Dermis microvascular lymphatic vessel endothelial cell (primary cell): Measurements from ENCODE around the gene METAP1D. TPM values are rescaled to one million over a fixed set of nuclear protein-coding genes. Genes with fewer than 3 reads are reported as not detected.
"Not testable (repeated sequence)": the region's sequence is repeated elsewhere in the genome, so short reads cannot be mapped to it uniquely, and the experiment has no call there.

Source experiments
- DNase-seq, 2 donors: peaks; one replicate each; pipeline versions ENCODE4 v3.0.0 to v3.0.0-alpha.2; 2010; ENCODE audit warnings: low read depth in 2 of 2
- total RNA-seq: library from RNA; depleted of rRNA; stranded (reverse); fragments of >200 nt; gene quantifications from 2 replicates; pipeline ENCODE4 v1.2.1, GENCODE V29; 2014

METAP1D gene
- total RNA-seq, result 2.4 and 2.7 TPM in 2 replicates

DNA sequence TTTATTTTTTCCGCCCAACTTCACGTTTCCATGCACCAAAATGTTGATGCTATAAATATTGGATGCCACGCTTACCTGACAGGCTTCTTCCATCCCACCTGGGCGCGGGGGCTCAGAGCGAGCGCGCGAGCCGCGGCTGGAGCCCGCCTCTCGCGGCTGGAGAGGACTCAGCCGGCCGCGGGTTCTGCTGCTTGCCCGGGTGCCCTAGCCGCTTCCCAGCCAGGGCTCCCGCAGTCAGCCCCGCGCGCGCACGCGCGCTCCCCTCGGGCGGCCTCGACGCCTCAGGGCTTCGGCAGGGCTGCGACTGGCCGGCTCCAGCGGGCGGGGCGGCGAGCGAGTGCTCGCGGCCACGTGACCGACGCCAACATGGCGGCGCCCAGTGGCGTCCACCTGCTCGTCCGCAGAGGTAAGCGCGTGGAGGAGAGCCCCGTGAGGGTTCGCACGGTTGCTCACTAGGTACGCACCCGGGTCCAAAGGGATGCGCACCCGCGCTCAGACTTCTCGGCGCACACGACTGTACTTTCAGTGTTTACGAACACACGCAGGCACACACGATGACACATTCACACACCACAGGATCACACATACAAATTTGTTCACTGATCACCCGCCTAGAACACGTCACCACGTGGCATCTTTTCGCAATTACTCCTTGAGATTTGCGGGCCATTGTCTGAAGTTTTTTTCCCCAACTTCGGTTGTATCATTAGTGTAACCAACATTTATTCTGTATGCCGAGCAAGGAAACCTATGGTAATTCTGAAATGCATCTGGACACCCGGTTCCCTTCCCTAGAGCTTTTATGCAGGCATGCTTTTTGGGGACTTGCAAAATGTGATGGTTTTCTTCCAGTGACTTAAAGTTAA is at the start of gene METAP1D:
Gene METAP1D, plus strand, starts transcription at position 350 of the 866 bp plus-strand sequence. Its CDS starts 17 bp downstream, at position 367.
- peak; percentile 70 to 91 for DNase-seq

DNA sequence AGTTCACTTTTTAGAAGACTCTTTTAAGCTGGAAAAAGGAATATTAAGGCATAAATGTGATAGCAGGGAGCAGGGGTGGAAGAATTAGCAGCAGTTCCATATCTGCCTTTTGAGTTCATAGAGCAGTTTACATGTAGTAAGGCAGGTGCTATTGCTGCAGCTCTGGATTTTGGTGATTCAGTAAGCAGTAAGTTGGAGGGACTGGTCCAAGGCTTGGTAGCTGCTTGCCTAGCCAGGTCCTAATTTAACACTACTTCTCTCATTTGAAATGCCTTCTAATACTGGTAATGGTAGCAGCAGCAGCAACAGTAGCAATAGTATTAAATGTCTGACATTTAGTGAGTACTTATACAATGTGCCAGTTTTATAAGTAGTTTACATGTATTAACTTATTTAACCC is 47.5 kb upstream of the METAP1D start:
- no peak for DNase-seq

DNA sequence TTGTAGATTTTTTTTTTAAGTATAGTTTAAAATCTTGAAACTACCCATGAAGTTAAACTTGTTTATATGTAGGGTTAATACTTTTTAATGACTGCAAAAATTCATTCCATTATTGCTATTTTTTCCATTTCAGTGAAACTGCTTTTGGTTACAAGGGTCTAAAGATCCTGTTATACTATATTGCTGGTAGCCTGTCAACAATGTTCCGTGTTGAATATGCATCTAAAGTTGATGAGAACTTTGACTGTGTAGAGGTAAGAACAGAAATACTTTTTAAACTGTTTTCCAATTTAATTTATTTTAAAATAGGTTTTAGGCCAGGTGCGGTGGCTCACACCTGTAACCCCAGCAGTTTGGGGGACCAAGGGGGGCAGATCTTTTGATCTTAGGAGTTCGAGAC is 47.0 kb upstream of the METAP1D start:
- no peak for DNase-seq

DNA sequence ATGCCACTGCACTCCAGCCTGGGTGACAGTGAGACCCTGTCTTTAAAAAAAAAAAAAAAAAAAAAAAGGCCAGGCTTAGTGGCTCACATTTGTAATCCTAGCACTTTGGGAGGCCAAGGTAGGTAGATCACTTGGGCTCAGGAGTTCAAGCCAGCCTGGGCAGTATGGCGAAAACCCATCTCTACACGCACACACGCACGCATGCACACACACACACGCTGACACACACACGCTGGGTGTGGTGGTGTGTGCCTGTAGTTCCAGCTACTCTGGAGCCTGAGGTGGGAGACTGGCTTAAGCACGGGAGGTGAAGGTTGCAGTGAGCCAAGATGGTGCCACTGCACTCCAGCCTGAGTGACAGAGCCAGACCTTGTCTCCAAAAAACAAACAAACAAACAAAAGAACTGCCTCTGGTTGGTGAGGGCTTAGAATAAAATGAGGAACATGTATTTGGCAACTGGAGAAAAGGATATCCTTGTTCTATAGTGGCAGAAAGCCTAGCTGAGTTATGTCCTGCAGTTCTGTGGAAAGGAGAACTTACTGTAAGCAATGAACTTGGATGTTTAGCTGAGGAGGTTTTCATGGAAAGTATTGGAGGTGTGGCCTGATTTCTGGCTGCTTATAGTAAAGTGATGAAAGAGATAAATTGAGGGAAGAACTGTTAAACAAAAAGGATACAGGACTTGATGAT is 43.5 kb upstream of the METAP1D start:
- no peak for DNase-seq

DNA sequence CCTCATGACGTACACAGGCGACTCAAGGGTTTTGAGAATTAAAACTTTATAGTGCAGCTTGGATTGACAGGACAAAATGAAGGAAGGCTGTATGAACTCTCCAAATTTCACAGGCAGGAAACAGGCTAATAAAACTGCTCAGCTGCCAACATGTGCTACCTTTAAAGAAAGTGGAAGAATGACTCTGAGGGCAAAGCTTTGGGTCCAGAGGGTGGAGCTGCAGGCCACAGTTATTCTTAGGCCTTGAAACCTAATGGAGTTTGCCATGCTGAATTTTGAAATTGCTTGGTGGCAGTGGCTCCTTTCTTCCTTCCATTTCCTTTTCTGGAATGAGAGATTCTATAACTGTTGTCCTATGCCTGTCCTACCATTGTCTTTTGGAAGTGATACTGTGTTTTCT is 42.7 kb upstream of the METAP1D start:
- DNase-seq, result peak in 1 of 2 donors; percentile 3

- DNase-seq, result no peak
These were observed 41.3 kb upstream of the METAP1D start for GRCh38 chr2:171958475-171958874.

- no peak for DNase-seq
These were observed 39.8 kb upstream of the METAP1D start for GRCh38 chr2:171959998-171960397.

GRCh38 chr2:171960570-171960969 is 39.2 kb upstream of the METAP1D start:
- DNase-seq, result no peak

- DNase-seq, result no peak
These were observed 36.6 kb upstream of the METAP1D start for GRCh38 chr2:171963198-171963597.

DNA sequence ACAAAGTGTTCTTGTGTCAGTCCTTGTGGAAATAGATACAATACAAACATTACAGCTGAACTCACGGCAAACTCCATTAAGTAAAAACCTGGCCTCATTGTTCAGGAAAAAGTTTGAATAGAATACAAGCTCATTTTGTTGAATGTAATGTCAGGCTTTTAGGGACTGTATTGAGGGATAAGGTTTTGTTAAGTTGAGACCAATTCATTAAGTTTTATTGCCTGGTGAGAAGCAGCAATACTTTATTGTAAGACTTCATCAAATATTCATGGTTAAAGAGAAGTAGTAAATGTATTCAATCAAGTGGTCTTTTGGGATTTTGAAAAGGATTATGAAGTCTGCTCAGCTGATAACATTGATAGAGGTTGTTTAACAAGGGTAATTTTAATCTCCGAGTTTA is 35.4 kb upstream of the METAP1D start:
- DNase-seq, result no peak

- no peak for DNase-seq
These were observed 34.5 kb upstream of the METAP1D start for GRCh38 chr2:171965238-171965637.

GRCh38 chr2:171965661-171966060 is 34.1 kb upstream of the METAP1D start:
- DNase-seq, result no peak

GRCh38 chr2:171966235-171966634 is 33.5 kb upstream of the METAP1D start:
- no peak for DNase-seq

DNA sequence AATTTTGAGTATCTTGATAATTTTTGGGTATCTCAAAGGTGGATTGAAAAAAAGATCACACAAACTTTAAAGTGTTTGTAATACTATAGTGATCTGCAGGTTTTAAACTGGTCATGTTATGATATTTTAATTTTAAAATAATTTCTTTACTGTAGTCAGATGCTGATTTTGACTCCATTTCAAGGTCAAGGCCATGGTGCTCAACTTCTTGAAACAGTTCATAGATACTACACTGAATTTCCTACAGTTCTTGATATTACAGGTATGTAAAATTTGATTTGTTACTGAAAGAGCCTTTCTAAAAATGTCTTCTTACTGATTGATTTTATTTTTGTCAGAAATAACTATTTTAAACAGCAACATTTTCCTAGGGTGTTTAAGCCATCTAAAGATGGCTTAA is 33.1 kb upstream of the METAP1D start:
- DNase-seq, result no peak

- no peak for DNase-seq
These were observed 31.2 kb upstream of the METAP1D start for GRCh38 chr2:171968509-171968908.

DNA sequence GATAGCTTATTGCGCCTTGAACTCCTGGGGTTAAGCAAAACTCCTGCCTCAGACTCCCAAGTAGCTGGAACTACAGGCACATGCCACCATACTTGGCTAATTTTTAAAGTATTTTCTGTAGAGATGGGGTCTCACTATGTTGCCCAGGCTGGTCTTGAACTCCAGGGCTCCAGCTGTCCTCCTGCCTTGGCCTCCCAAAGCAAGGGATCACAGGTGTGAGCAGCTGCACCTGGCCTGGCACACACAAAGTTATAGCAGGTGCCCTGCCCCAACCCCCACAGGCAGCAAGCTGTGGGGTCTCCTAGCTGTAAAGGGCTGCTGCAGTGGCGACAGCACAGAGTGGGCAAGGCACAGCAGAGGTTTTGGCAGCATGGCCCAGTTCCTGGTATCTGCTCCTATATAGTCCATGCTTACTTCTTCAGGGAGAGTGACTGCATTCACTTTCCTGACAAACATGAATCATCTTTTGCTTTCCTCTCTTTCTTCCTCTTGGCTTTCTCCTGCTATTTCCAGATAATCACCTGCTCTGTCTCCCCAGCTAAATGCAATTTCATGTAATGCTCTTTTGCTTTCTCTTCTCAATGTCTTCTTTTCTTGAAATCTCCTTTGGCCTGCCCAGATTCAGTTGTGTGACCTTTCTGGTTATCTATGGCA is 27.3 kb upstream of the METAP1D start:
- peak in 1 of 2 donors; percentile 37 for DNase-seq

- DNase-seq, result no peak
These were observed 20.6 kb upstream of the METAP1D start for GRCh38 chr2:171979103-171979502.

- not testable (repeated sequence) for DNase-seq
These were observed 15.8 kb upstream of the METAP1D start for GRCh38 chr2:171983924-171984323.

GRCh38 chr2:171985076-171985475 is 14.7 kb upstream of the METAP1D start:
- no peak for DNase-seq

- no peak for DNase-seq
These were observed 13.0 kb upstream of the METAP1D start for GRCh38 chr2:171986778-171987177.

DNA sequence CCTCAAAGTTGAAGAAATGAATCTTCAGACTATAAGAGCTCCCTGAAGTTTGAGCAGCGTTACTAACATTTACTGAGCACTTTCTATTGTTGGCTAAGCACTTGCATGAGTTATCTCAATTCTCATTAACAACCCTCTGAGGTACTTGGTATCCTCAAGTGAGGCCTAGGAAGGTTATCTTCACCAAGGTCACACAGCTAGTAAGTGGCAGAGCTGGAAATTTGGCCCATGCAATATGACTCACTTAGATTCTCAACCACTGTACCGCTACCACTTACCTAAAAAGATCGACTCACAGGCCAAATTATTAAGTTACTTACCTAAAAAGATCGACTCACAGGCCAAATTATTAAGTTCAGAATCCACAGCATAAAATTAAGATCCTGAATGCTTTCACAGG is 8.7 kb upstream of the METAP1D start:
- no peak for DNase-seq

- DNase-seq, result no peak
These were observed 4.2 kb upstream of the METAP1D start for GRCh38 chr2:171995586-171995985.
